GM18858 (cell line): ENCODE results near the gene ENTREP1.
"Not testable (repeated sequence)": the region's sequence is repeated elsewhere in the genome, so short reads cannot be mapped to it uniquely, and the experiment has no call there.

Experiments
- ATAC-seq: cut with Tn5 transposase; IDR thresholded peaks from one replicate; pipeline ENCODE4 v1.9.1; 2021; ENCODE audit not compliant: unreplicated experiment

Gene ENTREP1, protein sequence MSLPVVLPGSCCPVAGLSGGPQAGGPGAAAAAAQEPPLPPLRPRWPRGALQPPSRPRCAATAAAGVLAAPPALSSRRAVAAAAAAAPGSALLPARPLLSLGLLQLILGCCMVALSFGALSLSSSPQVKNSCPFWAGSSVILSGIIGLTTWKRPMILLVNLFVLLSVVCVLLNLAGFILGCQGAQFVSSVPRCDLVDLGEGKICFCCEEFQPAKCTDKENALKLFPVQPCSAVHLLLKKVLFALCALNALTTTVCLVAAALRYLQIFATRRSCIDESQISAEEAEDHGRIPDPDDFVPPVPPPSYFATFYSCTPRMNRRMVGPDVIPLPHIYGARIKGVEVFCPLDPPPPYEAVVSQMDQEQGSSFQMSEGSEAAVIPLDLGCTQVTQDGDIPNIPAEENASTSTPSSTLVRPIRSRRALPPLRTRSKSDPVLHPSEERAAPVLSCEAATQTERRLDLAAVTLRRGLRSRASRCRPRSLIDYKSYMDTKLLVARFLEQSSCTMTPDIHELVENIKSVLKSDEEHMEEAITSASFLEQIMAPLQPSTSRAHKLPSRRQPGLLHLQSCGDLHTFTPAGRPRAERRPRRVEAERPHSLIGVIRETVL

DNA sequence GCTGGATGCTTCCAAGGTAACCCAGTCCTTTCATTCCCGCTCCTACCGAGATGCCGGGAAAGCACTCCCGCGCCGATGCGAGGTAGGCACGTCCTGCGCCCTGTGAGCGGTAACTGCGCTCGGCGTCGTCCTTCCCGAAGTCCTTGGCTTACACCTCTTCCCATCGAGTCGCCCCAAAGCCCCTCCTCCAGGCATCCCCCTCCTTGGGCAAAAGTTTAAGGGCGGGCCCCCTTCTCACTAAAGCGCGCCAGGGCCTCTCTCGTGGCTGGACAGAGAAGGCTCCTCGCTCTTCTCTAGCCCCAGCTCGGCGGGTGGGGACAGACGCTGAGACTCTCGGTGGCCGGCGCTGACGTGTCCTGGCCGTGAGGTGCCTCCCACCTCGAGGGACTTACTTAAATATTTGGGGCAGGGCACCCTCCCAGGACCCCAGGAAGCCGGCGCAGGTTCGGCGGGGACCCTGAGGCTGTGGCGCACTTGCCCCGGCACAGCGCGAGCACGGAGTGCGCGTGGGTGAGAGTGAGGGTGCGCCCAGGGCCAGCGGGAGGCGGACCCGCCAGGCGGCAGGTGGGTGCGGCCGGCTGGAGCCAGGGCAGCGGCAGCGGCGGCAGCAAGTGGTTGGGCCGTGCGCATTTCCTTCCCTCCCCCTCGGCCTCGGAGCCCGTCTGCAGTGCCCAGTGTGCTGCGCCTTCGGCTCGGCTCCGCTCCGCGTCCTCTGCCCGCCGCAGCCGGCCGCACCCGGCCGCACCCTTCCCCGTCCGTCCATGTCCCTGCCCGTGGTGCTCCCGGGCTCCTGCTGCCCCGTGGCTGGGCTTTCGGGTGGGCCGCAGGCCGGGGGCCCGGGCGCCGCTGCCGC, at the start of gene ENTREP1:
Gene ENTREP1 (plus strand): TSS at position 667 of the 853 bp plus-strand sequence. CDS start 95 bp downstream, at position 762.
- no peak for ATAC-seq

DNA sequence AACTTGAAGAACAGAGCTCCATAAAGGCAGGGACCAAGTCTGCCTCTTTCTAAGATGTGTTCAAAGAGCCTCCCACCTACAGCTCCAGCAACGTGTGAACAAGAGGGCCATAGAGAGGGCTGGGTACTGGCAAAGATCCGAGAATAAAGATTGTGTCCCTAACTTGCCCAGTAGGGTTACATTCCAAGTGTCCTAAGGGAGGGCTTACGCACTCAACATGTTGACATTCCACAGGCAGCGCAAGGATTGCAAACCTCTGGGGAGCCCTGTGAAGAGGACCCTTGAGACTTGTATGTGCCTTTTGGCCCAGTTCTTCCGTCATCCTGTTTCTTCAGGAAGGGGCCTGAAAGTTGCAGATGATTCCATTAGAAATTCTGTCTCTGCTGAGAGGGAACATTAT, 48.2 kb upstream of the ENTREP1 start:
- ATAC-seq, result no peak

DNA sequence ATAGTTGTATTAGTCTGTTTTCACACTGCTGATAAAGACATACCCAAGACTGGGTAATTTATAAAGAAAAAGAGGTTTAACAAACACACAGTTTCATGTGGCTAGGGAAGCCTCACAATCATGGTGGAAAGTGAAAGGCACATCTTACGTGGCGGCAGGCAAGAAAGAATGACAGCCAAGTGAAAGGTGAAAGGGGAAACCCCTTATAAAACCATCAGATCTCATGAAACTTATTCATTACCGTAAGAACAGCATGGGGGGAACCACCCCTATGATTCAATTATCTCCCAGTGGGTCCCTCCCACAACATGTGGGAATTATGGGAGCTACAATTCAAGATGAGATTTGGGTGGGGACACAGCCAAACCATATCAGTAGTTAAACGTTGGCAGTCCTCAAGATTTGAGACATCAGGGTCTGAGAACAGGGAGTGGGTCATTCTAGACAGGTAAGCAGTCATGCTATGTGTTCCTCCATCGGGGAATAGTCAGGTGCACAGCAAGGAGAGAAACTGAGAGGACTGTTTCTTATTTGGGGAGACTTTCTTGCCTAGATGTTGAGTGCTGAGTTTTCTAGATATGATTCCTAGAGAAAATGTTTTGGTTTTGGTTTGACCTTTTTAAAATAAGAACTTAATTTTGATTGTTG, 45.8 kb upstream of the ENTREP1 start:
- ATAC-seq, result no peak

DNA sequence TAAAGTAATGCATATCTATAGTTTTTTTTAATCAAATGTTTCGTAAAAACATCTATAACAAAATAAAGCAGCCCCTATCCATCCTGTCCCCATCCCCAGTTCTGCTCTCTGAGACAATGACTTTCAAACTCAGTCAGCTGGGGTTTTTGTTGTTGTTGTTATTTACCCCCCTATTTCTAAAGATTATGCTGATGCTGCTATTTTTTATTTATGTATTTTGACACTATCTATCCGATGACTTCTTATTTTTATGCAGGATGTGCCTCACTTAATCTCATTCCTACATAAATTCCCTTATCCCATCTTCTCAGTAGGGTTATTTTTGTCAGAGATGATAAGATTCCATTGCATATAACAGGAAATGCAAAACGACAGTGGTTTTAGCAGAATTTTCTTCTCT, 45.3 kb upstream of the ENTREP1 start:
- ATAC-seq, result no peak

DNA sequence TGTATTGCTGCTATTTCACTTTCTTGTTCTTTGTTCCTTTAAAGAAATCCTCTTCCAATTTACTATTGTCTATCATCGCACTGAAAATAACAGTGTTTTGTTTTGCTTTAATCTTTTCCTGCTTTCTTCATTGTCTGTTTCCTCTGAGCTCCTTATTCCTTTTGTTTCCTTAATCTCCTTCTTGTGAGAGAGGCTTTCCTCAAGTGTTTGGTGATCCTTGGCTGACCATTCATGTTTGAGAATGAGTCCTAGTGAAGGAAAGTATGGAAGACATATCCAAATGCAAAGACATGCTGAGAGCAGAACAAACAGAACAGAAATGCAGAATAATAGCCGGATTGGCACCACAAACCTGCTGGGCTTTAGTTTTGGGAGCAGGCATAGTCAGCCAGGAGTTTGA, 42.0 kb upstream of the ENTREP1 start:
- no peak for ATAC-seq

DNA sequence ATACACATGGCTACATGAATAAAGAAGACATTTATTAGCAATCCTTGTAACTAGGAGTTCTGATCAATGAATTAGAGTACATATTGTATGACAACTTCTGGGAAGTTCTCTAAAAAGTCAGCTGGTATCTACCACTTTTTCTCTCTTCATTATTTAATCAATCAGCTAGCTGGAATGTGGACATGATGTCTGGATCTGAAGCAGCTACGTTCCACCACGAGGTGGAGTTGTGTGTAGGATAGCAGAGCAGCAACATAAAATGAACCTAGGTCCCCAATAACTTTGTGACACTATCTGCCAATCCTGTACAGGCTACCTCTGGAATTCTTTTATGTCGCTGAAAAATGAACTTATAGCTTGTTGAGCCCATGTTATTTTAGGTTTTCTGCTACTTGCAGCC, 32.9 kb upstream of the ENTREP1 start:
- ATAC-seq, result no peak

DNA sequence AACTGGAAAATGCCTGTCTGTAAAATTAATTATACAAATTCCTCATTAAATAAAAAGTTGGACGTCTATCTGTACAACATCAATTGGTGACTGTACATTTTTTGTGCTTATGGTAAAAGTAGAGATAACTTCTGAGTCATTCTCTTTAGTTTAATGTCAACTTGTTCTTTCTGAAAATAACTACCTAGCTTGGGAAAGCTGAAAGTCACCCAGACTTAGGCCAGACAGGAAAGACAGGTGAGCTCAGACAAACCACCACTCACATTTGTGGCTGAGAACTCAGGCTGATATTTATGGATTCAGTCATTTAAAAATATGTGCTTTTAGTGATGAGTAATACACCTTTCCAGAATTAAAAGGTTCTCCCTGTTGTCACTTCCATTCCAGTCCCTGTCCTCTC, 31.9 kb upstream of the ENTREP1 start:
- ATAC-seq, result no peak

DNA sequence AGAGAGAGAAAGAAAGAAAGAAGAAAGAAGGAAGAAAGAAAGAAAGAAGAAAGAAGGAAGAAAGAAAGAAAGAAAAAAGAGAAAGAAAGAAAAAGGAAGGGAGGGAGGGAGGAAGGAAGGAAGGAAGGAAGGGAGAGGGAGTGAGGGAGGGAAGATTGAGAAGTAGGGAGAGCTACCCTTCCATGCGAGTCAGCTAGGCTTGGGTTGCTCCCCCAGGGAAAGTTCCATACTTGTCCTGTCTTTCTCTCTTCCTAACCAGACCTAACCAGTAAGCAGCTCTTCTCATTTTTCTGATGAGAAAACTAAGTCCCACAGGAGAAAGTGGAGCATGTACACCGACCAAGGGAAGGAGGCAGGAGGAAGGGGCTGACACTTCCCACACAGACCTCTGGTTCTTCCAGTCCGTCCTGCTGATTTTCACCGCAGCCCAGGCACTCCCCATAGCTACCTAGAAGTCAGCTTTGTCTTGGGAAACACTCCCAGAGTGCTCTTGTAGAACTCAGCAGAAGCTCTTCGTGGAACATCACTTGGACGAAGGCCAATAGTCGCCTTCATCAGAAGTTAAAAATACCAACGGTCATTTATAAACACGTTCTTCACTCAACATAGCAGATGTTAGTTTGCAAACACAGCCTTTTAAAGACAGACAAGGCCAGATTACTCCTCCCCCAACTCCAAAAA, 29.0 kb upstream of the ENTREP1 start:
- no peak for ATAC-seq

DNA sequence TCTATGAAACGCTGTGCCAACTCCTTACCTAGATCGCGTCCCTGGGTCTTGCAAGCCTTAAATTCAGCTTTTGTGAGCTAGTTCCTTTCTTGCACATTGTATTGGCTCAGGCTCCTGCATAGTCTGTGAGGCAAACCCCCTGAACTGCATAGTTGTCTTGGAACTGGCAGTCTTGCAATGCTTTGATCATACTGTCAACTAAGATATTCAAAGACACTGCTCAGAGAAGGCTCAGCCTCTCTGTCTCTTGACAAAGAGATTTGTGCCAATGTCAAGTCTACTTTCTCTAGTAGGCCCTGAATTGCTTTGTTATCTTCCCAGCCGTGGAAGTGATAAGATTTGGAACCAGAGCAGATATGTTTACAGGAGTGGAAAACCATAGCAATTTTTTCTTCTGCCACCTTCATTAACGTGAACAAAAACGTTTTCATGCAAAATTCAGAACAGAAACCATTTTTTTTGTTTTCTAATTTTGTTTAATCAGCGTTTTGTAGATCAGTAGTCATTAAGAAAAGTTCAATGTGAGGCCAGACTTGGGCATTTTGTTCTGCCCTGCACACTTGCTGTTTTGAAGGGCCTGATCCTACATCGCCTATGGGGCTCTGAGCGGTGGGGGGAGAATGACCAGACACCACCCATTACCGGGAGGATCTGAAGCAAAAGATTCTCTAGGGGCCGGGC, 27.6 kb upstream of the ENTREP1 start:
- no peak for ATAC-seq

DNA sequence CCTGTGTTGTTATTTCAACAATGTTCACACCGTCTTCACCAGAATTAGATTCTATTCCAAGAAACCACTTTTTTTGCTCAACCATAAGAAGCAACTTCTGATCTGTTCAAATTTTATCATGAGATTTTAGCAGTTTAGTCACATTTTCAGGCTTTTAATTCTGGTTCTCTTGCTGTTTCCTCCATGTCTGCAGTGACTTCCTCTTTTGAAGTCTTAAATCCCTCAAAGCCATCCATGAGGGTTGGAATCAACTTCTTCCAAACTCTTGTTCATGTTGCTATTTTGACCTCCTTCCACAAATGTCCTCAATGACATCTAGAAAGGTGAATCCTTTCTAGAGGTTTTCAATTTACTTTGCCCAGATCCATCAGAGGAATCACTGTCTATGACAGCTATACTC, 25.7 kb upstream of the ENTREP1 start:
- ATAC-seq, result no peak

DNA sequence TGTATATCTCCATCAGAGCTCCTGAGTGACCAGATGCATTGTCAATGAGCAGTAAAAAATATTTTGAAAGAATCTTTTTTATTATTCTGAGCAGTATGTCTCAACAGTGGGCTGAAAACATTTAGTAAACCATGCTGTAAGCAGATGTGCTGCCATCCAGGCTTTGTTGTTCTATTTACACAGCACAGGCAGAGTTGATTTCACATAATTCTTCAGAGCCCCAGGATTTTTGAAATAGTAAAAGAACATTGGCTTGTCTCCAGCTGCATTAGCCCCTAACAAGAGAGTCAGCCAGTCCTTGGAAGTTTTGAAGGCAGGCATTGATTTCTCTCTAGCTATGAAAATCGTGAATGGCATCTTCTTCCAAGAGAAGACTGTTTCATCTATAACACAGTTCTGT, 25.2 kb upstream of the ENTREP1 start:
- ATAC-seq, result no peak

DNA sequence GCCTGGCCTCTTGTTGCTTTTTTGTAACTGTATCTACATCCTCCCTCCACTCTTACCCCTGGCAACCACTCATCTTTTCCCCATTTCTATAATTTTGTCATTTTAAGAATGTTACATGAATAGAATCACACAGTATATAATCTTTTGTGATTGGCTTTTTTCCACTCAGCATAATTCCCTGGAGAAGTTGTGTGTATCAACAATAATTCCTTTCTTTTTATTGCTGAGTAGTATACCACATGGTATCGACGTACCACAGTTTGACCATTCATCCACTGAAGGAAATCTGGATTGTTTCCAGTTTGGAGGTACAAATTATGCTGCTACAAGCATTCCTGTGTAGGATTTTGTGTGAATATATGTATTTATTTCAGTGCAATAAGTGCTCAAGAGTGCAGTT, 21.7 kb upstream of the ENTREP1 start:
- ATAC-seq, result no peak

DNA sequence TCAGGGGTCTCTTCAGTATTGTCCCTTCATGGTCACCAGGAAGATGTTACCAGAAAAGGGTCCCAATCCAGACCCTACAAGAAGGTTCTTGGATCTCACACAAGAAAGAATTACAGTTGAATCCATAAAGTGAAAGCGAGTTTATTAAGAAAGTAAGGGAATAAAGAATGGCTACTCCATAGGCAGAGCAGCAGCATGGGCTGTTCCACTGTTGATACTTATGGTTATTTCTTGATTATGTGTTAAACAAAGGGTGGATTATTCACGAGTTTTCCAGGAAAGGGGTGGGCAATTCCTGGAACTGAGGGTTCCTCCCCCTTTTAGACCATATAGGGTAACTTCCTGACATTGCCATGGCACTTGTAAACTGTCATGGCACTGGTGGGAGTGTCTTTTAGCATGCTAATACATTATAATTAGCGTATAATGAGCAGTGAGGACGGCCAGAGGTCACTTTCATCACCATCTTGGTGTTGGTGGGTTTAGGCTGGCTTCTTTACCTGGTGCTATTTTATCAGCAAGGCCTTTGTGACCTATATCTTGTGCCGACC, 18.0 kb upstream of the ENTREP1 start:
- ATAC-seq, result not testable (repeated sequence)

DNA sequence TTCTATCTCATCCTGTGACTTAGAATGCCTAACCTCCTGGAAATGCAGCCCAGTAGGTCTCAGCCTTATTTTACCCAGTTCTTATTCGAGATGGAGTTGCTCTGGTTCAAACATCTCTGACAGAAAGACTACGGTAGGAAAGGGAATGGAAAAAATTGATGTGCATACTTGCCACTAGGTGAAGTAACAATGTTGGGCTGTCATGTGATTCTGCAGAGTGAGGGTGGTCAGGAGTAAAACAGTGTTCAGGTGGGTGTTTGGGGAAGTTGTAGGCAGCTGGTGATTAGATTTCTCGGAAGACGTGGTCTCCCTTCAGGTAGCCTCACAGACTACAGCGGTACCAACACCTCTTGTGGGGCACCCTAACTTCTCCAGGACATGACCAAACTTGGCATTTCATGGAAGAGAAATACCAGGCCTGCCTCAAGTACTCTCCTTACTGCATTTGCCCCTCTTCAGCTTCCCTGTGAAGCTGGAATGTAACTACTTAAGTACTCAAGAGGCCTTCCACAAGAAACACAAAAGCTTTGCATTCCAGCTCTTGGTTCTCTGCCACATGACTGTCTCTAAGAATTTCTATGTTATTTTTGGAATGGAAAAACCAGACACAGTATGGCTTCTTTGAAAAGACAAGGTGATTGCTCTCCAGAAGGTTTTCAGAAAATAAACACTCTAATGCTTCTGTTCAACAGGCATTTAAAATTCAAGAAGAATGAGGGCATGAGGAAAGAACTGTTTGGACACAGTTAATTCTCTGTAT, 17.4 kb upstream of the ENTREP1 start:
- ATAC-seq, result no peak

DNA sequence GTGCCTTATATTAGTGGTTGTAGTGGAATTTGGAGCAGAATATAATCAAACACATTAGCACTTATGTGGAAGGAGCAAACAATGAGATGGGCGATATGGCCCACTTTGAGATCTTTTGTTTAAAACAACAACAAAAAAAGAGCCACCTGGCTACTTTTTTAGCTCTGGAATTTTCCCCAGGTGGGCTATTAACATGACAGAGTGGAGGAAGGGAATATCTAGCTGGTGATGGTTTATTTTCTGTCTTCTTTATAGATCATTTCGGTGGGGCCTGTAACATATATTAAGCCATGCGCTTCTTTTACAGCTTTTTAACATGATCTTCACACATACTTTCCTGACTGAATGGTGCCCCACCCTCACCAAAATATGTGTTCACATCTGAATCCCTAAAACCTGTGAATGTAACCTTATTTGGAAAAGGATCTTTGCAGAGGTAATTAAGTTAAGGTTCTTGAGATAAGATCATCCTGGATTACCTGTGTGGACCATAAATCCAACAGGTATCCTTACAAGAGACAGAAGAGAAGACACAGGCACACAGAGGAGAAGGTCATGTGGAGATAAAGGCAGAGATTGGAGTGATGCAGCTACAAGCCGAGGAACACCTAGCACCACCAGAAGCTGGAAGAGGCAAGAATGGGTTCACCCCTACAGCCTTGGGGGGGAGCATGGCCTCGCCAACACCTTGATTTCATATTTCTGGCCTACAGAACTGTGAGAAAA, 16.6 kb upstream of the ENTREP1 start:
- no peak for ATAC-seq

DNA sequence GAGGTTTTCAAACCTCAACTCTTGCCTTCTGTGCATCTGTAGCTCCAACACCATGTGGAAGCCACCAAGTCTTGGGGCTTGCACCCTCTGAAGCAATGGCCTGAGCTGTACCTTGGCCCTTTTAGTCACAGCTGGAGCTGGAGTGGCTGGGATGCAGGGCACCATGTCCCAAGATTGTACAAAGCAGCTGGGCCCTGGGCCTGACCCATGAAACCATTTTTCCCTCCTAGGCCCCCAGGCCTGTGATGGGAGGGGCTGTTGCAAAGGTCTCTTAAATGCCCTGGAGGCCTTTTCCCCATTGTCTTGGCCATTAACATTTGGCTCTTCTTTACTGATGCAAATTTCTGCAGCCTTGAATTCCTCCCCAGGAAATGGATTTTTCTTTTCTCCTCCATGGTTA, 11.8 kb upstream of the ENTREP1 start:
- ATAC-seq, result no peak

DNA sequence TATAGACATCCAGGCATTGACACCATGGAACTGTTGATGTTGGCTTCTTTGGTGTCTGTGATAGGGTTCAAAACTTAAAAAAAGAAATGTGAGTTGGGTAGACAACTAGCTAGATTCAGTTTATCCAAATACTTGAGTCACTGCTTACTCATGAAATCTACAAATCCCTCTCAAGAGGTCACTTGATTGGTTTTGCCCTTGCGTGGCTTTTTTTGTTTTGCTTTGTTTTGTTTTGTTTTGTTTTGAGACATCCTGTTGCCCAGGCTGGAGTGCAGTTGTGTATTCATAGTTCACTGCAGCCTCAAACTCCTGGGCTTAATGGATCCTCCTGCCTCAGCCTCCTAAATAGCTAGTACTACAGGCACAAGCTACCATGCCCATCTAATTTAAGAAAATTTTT, 10.5 kb upstream of the ENTREP1 start:
- ATAC-seq, result no peak

DNA sequence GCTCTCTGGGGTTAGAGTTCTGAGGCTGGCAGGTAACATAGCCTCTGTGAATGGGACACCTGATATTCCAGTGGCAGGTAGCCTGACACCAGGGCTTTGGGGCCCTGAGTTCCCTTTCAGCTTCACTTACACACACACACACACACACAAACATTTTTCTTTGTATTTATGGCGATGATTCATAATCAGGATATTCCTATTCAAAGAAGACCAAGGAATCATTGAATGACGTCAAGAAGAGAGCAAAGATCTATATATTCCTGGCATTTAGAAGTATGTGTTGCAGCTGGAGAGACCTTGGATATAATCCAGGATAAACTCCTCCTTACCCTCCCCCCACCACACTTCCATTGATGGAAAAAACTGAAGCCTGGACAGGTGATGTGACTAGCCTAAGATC, 7.9 kb upstream of the ENTREP1 start:
- no peak for ATAC-seq
